Natural killer cell (primary cell): ENCODE measurements around the gene KRT5. TPM values are rescaled to one million over a fixed set of nuclear protein-coding genes. Genes with fewer than 3 reads are reported as not detected.

Source experiments
- ATAC-seq, 3 donors: fragments of 150-1000 bp in 2 of 3; fragments of 200-7000 bp in 1 of 3; cut with Tn5 transposase; 1 replicate in 1 of 3; 2 replicates in 2 of 3; pipeline ENCODE4 v1.10.0; 2021; ENCODE audit warnings: mild to moderate bottlenecking in 2 of 3, moderate library complexity in 2 of 3
- DNase-seq, 2 donors: peaks; one replicate each; pipeline versions ENCODE4 v3.0.0 to v3.0.0-alpha.2; 2013 to 2021; ENCODE audit warnings: mixed read lengths in 1 of 2
- H3K27ac ChIP-seq: one replicate; pipeline ENCODE4 v1.5.1; 2013; ENCODE audit warnings: mild to moderate bottlenecking, low read length
- H3K27me3 ChIP-seq: one replicate; pipeline ENCODE4 v1.6.1; 2013; ENCODE audit warnings: low read length; ENCODE audit not compliant: control insufficient read depth, insufficient read depth
- H3K36me3 ChIP-seq: one replicate; pipeline ENCODE4 v1.6.1; 2013; ENCODE audit warnings: low read length; ENCODE audit not compliant: control insufficient read depth, insufficient read depth
- H3K4me1 ChIP-seq: one replicate; pipeline ENCODE4 v1.6.1; 2013; ENCODE audit warnings: low read length; ENCODE audit not compliant: control insufficient read depth, insufficient read depth
- H3K4me3 ChIP-seq: one replicate; pipeline ENCODE4 v1.5.1; 2013; ENCODE audit warnings: low read length
- H3K9me3 ChIP-seq: one replicate; pipeline ENCODE4 v1.6.1; 2013; ENCODE audit warnings: low read length; ENCODE audit not compliant: control insufficient read depth, insufficient read depth
- H3K27ac Mint-ChIP-seq, 2 donors: one replicate each; pipeline ENCODE4 v1.8.0; 2022; ENCODE audit warnings: mild to moderate bottlenecking in 2 of 2, mixed read lengths in 2 of 2, moderate library complexity in 1 of 2
- H3K27me3 Mint-ChIP-seq, 2 donors: one replicate each; pipeline ENCODE4 v1.8.0; 2022; ENCODE audit warnings: low read depth in 2 of 2, mixed read lengths in 2 of 2
- H3K36me3 Mint-ChIP-seq: one replicate; pipeline ENCODE4 v1.8.0; 2022; ENCODE audit warnings: mixed read lengths
- H3K4me1 Mint-ChIP-seq, 2 donors: one replicate each; pipeline ENCODE4 v1.8.0; 2022; ENCODE audit warnings: mixed read lengths in 2 of 2
- H3K4me3 Mint-ChIP-seq: one replicate; pipeline ENCODE4 v1.8.0; 2022; ENCODE audit warnings: mild to moderate bottlenecking, moderate library complexity, mixed read lengths
- H3K9me3 Mint-ChIP-seq, 2 donors: one replicate each; pipeline ENCODE4 v1.8.0; 2022; ENCODE audit warnings: mixed read lengths in 2 of 2
- CTCF ChIP-seq: fragments of 200-600 bp; IDR thresholded peaks from one replicate; pipeline ENCODE4 v1.8.0; 2022; ENCODE audit warnings: antibody characterized with exemption
- WGBS: methylation state at CpG from one replicate; pipeline ENCODE4 v1.1.7; 2013; ENCODE audit warnings: missing lambda C conversion rate; ENCODE audit not compliant: insufficient coverage; 5-methylcytosine and 5-hydroxymethylcytosine counted together
- intact Hi-C: fragments of 100-400 bp; cut with micrococcal nuclease; formaldehyde crosslinking; loops from one replicate; pipeline ENCODE4 v1.14.2; 2022
- total RNA-seq, 4 donors: library from RNA; stranded (reverse); fragments of 120-200 nt in 1 of 4; gene quantifications; one replicate each; pipeline versions ENCODE4 v1.2.3 to v1.2.4, GENCODE V29; 2013 to 2022

Gene KRT5
- total RNA-seq, 3 donors from 2014 or later (not counting 1 experiment from before 2014, with no cell fraction given) = 0.40 to 0.70 TPM; not detected in 1

- no peaks in the 10 kb centered on the region for H3K36me3 Mint-ChIP-seq
- no peak overlapping the region for H3K4me3 Mint-ChIP-seq
- H3K4me1 ChIP-seq = peaks cover 61% of the 10 kb centered on the region
- H3K27ac Mint-ChIP-seq = peak overlapping the region in 1 of 2 donors; percentile 5
- intact Hi-C loops = no loop called here
- TF ChIP-seq CTCF = no peak
- DNase-seq (no peak), ATAC-seq (no peak)
- no peaks in the 10 kb centered on the region for H3K9me3 ChIP-seq
- H3K27me3 ChIP-seq = no peaks in the 10 kb centered on the region
- peaks cover 0 to 8% of the 10 kb centered on the region in 2 donors for H3K27me3 Mint-ChIP-seq
- H3K9me3 Mint-ChIP-seq = no peaks in the 10 kb centered on the region
- WGBS = 56% methylated on average over 1 of the region's 1 CpG
- peaks cover 66 to 69% of the 10 kb centered on the region in 2 donors for H3K4me1 Mint-ChIP-seq
- no peaks in the 10 kb centered on the region for H3K36me3 ChIP-seq
- no peak overlapping the region for H3K27ac ChIP-seq
- no peak overlapping the region for H3K4me3 ChIP-seq
Measured at GRCh38 chr12:52564582-52564981, 44.4 kb upstream of the KRT5 start.

- no peak for ATAC-seq
- Mint-ChIP-seq H3K27ac (peak overlapping the region in 1 of 2 donors; percentile 8), H3K36me3 (no peaks in the 10 kb centered on the region), H3K4me3 (no peak overlapping the region), H3K9me3 (no peaks in the 10 kb centered on the region), H3K4me1 (peaks cover 73 to 74% of the 10 kb centered on the region in 2 donors), H3K27me3 (peaks cover 0 to 2% of the 10 kb centered on the region in 2 donors)
- Histone ChIP-seq H3K27ac (no peak overlapping the region), H3K9me3 (no peaks in the 10 kb centered on the region), H3K36me3 (no peaks in the 10 kb centered on the region), H3K4me3 (no peak overlapping the region), H3K4me1 (peaks cover 61% of the 10 kb centered on the region), H3K27me3 (no peaks in the 10 kb centered on the region)
- DNase-seq = no peak
- intact Hi-C loops = no loop called here
- TF ChIP-seq CTCF = no peak
- WGBS = 75% methylated on average over 3 of the region's 3 CpGs
Measured at GRCh38 chr12:52561880-52562449, 41.8 kb upstream of the KRT5 start.

- ATAC-seq = peak; percentile 16
- no peak for TF ChIP-seq CTCF
- Mint-ChIP-seq H3K4me3 (peak overlapping the region; percentile 75), H3K27ac (peak overlapping the region; percentile 47 to 91), H3K36me3 (no peaks in the 10 kb centered on the region), H3K27me3 (no peaks in the 10 kb centered on the region), H3K9me3 (no peaks in the 10 kb centered on the region), H3K4me1 (peaks cover 75 to 76% of the 10 kb centered on the region in 2 donors)
- Histone ChIP-seq H3K4me3 (no peak overlapping the region), H3K27me3 (no peaks in the 10 kb centered on the region), H3K9me3 (no peaks in the 10 kb centered on the region), H3K27ac (peak overlapping the region; percentile 63), H3K36me3 (no peaks in the 10 kb centered on the region), H3K4me1 (peaks cover 69% of the 10 kb centered on the region)
- intact Hi-C loops = loop anchor here (1.0 to 2.0 kb wide), 2 partner anchors 7 to 85 kb away; no protein-coding TSS in a partner anchor
- peak in 1 of 2 donors; percentile 23 for DNase-seq
- 53% methylated on average over 4 of the region's 4 CpGs for WGBS
Measured at GRCh38 chr12:52559979-52560378, 39.8 kb upstream of the KRT5 start.
